HFFc6 (cell line): Measurements from ENCODE around the gene FMN2. TPM values are rescaled to one million over a fixed set of nuclear protein-coding genes. Genes with fewer than 3 reads are reported as not detected.
"Not testable (repeated sequence)": the region's sequence is repeated elsewhere in the genome, so short reads cannot be mapped to it uniquely, and the experiment has no call there.

Experiments
- DNase-seq: peaks from one replicate; pipeline ENCODE4 v3.0.0-alpha.2; 2018
- H3K27ac Mint-ChIP-seq: 2 replicates; pipeline ENCODE4 v1.8.0; 2020; ENCODE audit warnings: mild to moderate bottlenecking, mixed read lengths
- H3K27me3 Mint-ChIP-seq: 2 replicates; pipeline ENCODE4 v1.8.0; 2021; ENCODE audit warnings: mild to moderate bottlenecking, moderate library complexity, mixed read lengths; ENCODE audit not compliant: insufficient read depth
- H3K36me3 Mint-ChIP-seq: 2 replicates; pipeline ENCODE4 v1.8.0; 2021; ENCODE audit warnings: low read depth, mixed read lengths
- H3K4me1 Mint-ChIP-seq: 2 replicates; pipeline ENCODE4 v1.8.0; 2020; ENCODE audit warnings: low read depth, mixed read lengths
- H3K4me3 Mint-ChIP-seq: 2 replicates; pipeline ENCODE4 v1.8.0; 2020; ENCODE audit warnings: mild to moderate bottlenecking, moderate library complexity, mixed read lengths
- H3K9me3 Mint-ChIP-seq: 2 replicates; pipeline ENCODE4 v1.8.0; 2020; ENCODE audit warnings: mild to moderate bottlenecking, mixed read lengths
- CTCF ChIP-seq: fragments of 200-600 bp; sonication (generic); IDR thresholded peaks from 2 replicates; pipeline ENCODE4 v1.5.0; 2021; ENCODE audit warnings: antibody characterized with exemption, mild to moderate bottlenecking
- total RNA-seq, 6 experiments: library from RNA; stranded (reverse); fragmentation: NEBNext Ultra II Directional; extraction: Animal tissue kit (Norgen Biotek cat#: 25700); gene quantifications; 2 replicates in 1 of 6; 3 replicates in 5 of 6; pipeline ENCODE4 v1.2.3, GENCODE V29; 2021

FMN2 gene
- total RNA-seq, 6 experiments from 2014 or later = 82.6 to 115 (median 96.4) TPM

- no peak for TF ChIP-seq CTCF
- no peaks in the 10 kb centered on the region for H3K9me3 Mint-ChIP-seq
- peaks cover 79% of the 10 kb centered on the region for H3K4me1 Mint-ChIP-seq
- H3K36me3 Mint-ChIP-seq = peaks cover 77% of the 10 kb centered on the region
- no peaks in the 10 kb centered on the region; the same call in 1 of the 2 replicates for H3K27me3 Mint-ChIP-seq
- DNase-seq = no peak
- peak overlapping the region; percentile 4 for H3K27ac Mint-ChIP-seq
- H3K4me3 Mint-ChIP-seq = no peak overlapping the region; the same call in 1 of the 2 replicates
Measured at GRCh38 chr1:240178366-240178765, 86.7 kb downstream of the FMN2 start.

- peaks cover 59% of the 10 kb centered on the region for H3K36me3 Mint-ChIP-seq
- not testable (repeated sequence) for DNase-seq, H3K27me3 Mint-ChIP-seq, H3K4me3 Mint-ChIP-seq, H3K9me3 Mint-ChIP-seq, H3K27ac Mint-ChIP-seq
- H3K4me1 Mint-ChIP-seq = peaks cover 61% of the 10 kb centered on the region
Measured at GRCh38 chr1:240184682-240185081, 93.0 kb downstream of the FMN2 start.

- no peak overlapping the region for H3K4me3 Mint-ChIP-seq
- DNase-seq = no peak
- H3K9me3 Mint-ChIP-seq = no peaks in the 10 kb centered on the region
- peaks cover 77% of the 10 kb centered on the region for H3K4me1 Mint-ChIP-seq
- TF ChIP-seq CTCF = no peak
- H3K27ac Mint-ChIP-seq = 0 out of 2 replicates have a peak overlapping the region, but pooled peaks have one; percentile 21
- peaks cover 52% of the 10 kb centered on the region for H3K36me3 Mint-ChIP-seq
- H3K27me3 Mint-ChIP-seq = peaks cover 4% of the 10 kb centered on the region
Measured at GRCh38 chr1:240188139-240188538, 96.5 kb downstream of the FMN2 start.

- peak; percentile 91 for TF ChIP-seq CTCF
- peaks cover 8% of the 10 kb centered on the region for H3K27me3 Mint-ChIP-seq
- DNase-seq = peak; percentile 41
Measured at GRCh38 chr1:240189386-240189989, 97.8 kb downstream of the FMN2 start.

GRCh38 chr1:240190881-240191401 lies 99.3 kb downstream of the FMN2 start:
- H3K36me3 Mint-ChIP-seq = peaks cover 72% of the 10 kb centered on the region
- H3K27ac Mint-ChIP-seq = peak overlapping the region; percentile 80
- DNase-seq = peak; percentile 95
- peaks cover 12% of the 10 kb centered on the region for H3K27me3 Mint-ChIP-seq
- peak overlapping the region; percentile 48; the same call in 1 of the 2 replicates for H3K4me3 Mint-ChIP-seq
- peak; percentile 80 for TF ChIP-seq CTCF
- no peaks in the 10 kb centered on the region for H3K9me3 Mint-ChIP-seq
- peaks cover 85% of the 10 kb centered on the region for H3K4me1 Mint-ChIP-seq

More at GRCh38 chr1:240189386-240189989, 97.8 kb downstream of the FMN2 start:
- Mint-ChIP-seq H3K9me3 (no peaks in the 10 kb centered on the region), H3K27ac (peak overlapping the region; percentile 81), H3K4me1 (peaks cover 90% of the 10 kb centered on the region), H3K36me3 (peaks cover 65% of the 10 kb centered on the region), H3K4me3 (peak overlapping the region; percentile 74)

- Mint-ChIP-seq H3K4me3 (peak overlapping the region; percentile 52; the same call in 1 of the 2 replicates), H3K27me3 (peaks cover 12% of the 10 kb centered on the region), H3K27ac (peak overlapping the region; percentile 70), H3K4me1 (peaks cover 82% of the 10 kb centered on the region), H3K9me3 (no peaks in the 10 kb centered on the region), H3K36me3 (peaks cover 76% of the 10 kb centered on the region)
- DNase-seq = no peak
- TF ChIP-seq CTCF = no peak
Measured at GRCh38 chr1:240192851-240193250, 101.2 kb downstream of the FMN2 start.
